ENCODE data around the gene PPIL4. TPM values are rescaled to one million over a fixed set of nuclear protein-coding genes. Genes with fewer than 3 reads are reported as not detected.

The PPIL4 gene
- total and polyA plus RNA-seq, 2 of the 13 experiments (the other 11 are each of a cell fraction or from before 2014, with no cell fraction given): 5.5 to 46.0 TPM

- H3K27ac ChIP-seq (ENCODE audit: extremely low read length, insufficient read depth, low read length): no peak overlapping the region
- peaks cover 22% of the 10 kb centered on the region for H3K4me1 ChIP-seq (ENCODE audit: insufficient read depth, low read length)
- no peak for DNase-seq (ENCODE audit: low spot score)
- H3K4me2 ChIP-seq (ENCODE audit: low read depth, low read length): no peak overlapping the region
- no peak for TF ChIP-seq ZFP91 (CRISPR knock-in tag; IDR thresholded peaks at IDR 0.05; ENCODE audit: borderline replicate concordance)
- no peak for TF ChIP-seq ZNF839 (CRISPR knock-in tag; IDR thresholded peaks at IDR 0.05; ENCODE audit: borderline replicate concordance)
- no peak for TF ChIP-seq ZNF781 (CRISPR knock-in tag; IDR thresholded peaks at IDR 0.05; ENCODE audit: borderline replicate concordance, not compliant biosample characterization)
- no peak for TF ChIP-seq TERF1 (CRISPR knock-in tag; IDR thresholded peaks at IDR 0.05)
- TF ChIP-seq SAFB2 (CRISPR knock-in tag; IDR thresholded peaks at IDR 0.05; ENCODE audit: borderline replicate concordance, low read depth): no peak
- TF ChIP-seq ZNF3 (CRISPR knock-in tag; IDR thresholded peaks at IDR 0.05): no peak
- WGBS (ENCODE audit: low lambda C conversion rate): 100% methylated on average over 1 of the region's 1 CpG
- H3K27me3 ChIP-seq (ENCODE audit: control insufficient read depth in 1 of 2, insufficient read depth in 2 of 2, low read length in 2 of 2): no peaks in the 10 kb centered on the region
- ChIA-PET CTCF (ENCODE audit: low intra/inter-chr PET ratio, low total read pairs) (no interaction called here), POLR2A (no interaction called here)
- no peaks in the 10 kb centered on the region for H3K79me2 ChIP-seq (ENCODE audit: insufficient read depth, low read length)
- no TSS peak for BruUV-seq (replicated peaks)
- no peak for ATAC-seq
- H3K36me3 ChIP-seq (replicated peaks in 1 of 2; ENCODE audit: control insufficient read depth in 1 of 2, insufficient read depth in 2 of 2, low read length in 2 of 2): peaks cover 1 to 12% of the 10 kb centered on the region in 2 experiments; a peak in 3 of 5 replicates
- in situ Hi-C loops (cut with HindIII; ENCODE audit: extremely low pct_ligation_motif_present, low pct_unique_long_range_greater_than_20kb): no loop called here
- no peak overlapping the region for H3K9ac ChIP-seq (ENCODE audit: insufficient read depth, low read depth, low read length)
- no peak overlapping the region for H3K4me3 ChIP-seq (replicated peaks in 1 of 3; ENCODE audit: insufficient read depth in 1 of 3, low read depth in 2 of 3, low read length in 3 of 3)
- no peaks in the 10 kb centered on the region for H3K9me3 ChIP-seq (ENCODE audit: low read length)
- intact Hi-C loops (cut with micrococcal nuclease; ENCODE audit: unreplicated experiment): no loop called here
- no peak for FAIRE-seq
- H4K20me1 ChIP-seq (ENCODE audit: insufficient read depth, low read length): no peaks in the 10 kb centered on the region
- no peak overlapping the region for H2AFZ ChIP-seq (ENCODE audit: low read length)
Measured at GRCh38 chr6:149501201-149501600, 44.6 kb downstream of the PPIL4 start.
